ENCODE data around the gene ZNF541. TPM values are rescaled to one million over a fixed set of nuclear protein-coding genes. Genes with fewer than 3 reads are reported as not detected.
A peak's percentile ranks its signal among the peaks of the same experiment; 100 is the strongest.

ZNF541 gene
- total RNA-seq, 1 donor from 2014 or later: not detected

GRCh38 chr19:47615230-47615629 is 42.3 kb upstream of the ZNF541 start:
- Mint-ChIP-seq H3K27me3 (ENCODE audit: unreplicated experiment) (peaks cover 12% of the 10 kb centered on the region), H3K4me1 (ENCODE audit: unreplicated experiment) (peaks cover 53% of the 10 kb centered on the region), H3K36me3 (ENCODE audit: low read depth, unreplicated experiment) (peaks cover 3% of the 10 kb centered on the region), H3K4me3 (ENCODE audit: unreplicated experiment) (no peak overlapping the region), H3K27ac (ENCODE audit: unreplicated experiment) (no peak overlapping the region), H3K9me3 (ENCODE audit: unreplicated experiment) (no peaks in the 10 kb centered on the region)
- no peak for DNase-seq (ENCODE audit: low spot score)
- TF ChIP-seq, protein P1, sequence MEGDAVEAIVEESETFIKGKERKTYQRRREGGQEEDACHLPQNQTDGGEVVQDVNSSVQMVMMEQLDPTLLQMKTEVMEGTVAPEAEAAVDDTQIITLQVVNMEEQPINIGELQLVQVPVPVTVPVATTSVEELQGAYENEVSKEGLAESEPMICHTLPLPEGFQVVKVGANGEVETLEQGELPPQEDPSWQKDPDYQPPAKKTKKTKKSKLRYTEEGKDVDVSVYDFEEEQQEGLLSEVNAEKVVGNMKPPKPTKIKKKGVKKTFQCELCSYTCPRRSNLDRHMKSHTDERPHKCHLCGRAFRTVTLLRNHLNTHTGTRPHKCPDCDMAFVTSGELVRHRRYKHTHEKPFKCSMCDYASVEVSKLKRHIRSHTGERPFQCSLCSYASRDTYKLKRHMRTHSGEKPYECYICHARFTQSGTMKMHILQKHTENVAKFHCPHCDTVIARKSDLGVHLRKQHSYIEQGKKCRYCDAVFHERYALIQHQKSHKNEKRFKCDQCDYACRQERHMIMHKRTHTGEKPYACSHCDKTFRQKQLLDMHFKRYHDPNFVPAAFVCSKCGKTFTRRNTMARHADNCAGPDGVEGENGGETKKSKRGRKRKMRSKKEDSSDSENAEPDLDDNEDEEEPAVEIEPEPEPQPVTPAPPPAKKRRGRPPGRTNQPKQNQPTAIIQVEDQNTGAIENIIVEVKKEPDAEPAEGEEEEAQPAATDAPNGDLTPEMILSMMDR (IDR thresholded peaks at IDR 0.05; ENCODE audit: unreplicated experiment): no peak

DNA sequence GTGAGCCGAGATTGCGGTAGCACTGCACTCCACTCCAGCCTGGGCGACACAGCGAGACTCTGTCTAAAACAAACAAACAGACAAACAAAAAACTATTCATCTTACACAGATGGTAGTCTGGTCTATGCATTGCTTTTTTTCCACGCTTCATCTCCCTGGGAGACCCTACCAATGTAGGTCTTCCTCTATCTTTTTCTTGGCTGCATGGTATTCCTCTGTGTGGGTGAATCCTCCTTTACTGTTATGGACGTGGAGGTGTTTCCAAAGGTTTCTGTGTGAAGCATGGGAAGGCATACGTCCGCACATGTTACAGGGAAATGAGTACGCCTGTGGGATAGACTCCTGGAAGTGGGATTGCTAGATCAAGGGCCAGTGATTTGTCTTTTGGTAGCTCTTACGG is 41.6 kb upstream of the ZNF541 start:
- peaks cover 3% of the 10 kb centered on the region for H3K36me3 Mint-ChIP-seq (ENCODE audit: low read depth, unreplicated experiment)
- no peaks in the 10 kb centered on the region for H3K9me3 Mint-ChIP-seq (ENCODE audit: unreplicated experiment)
- peaks cover 47% of the 10 kb centered on the region for H3K4me1 Mint-ChIP-seq (ENCODE audit: unreplicated experiment)
- H3K27me3 Mint-ChIP-seq (ENCODE audit: unreplicated experiment): peaks cover 12% of the 10 kb centered on the region
- peak overlapping the region; percentile 97 for H3K27ac Mint-ChIP-seq (ENCODE audit: unreplicated experiment)
- DNase-seq (ENCODE audit: low spot score): no peak
- TF ChIP-seq, protein P1 (IDR thresholded peaks at IDR 0.05; ENCODE audit: unreplicated experiment): no peak
- peak overlapping the region; percentile 25 for H3K4me3 Mint-ChIP-seq (ENCODE audit: unreplicated experiment)

DNA sequence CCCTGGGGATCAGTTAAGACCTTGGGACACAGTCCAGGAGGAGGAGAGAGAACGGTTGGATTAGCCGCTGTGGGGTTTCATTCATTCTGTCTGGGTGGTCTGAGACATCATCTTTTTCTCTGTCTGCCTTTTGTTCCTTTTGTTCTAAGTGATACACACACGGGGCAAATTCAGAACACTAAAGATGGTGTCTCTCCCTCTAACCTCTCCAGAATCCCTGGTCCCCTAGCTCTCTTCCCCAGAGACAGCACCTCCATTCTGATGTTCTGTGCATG is 41.0 kb upstream of the ZNF541 start:
- DNase-seq (ENCODE audit: low spot score): no peak
- Mint-ChIP-seq H3K27me3 (ENCODE audit: unreplicated experiment) (peaks cover 13% of the 10 kb centered on the region), H3K27ac (ENCODE audit: unreplicated experiment) (peak overlapping the region; percentile 97), H3K36me3 (ENCODE audit: low read depth, unreplicated experiment) (peaks cover 3% of the 10 kb centered on the region), H3K9me3 (ENCODE audit: unreplicated experiment) (no peaks in the 10 kb centered on the region), H3K4me1 (ENCODE audit: unreplicated experiment) (peaks cover 47% of the 10 kb centered on the region), H3K4me3 (ENCODE audit: unreplicated experiment) (peak overlapping the region; percentile 63)
- TF ChIP-seq, protein P1 (IDR thresholded peaks at IDR 0.05; ENCODE audit: unreplicated experiment): no peak

- Mint-ChIP-seq H3K27me3 (ENCODE audit: unreplicated experiment) (peaks cover 13% of the 10 kb centered on the region), H3K4me1 (ENCODE audit: unreplicated experiment) (peaks cover 47% of the 10 kb centered on the region), H3K36me3 (ENCODE audit: low read depth, unreplicated experiment) (peaks cover 3% of the 10 kb centered on the region), H3K4me3 (ENCODE audit: unreplicated experiment) (peak overlapping the region; percentile 63), H3K9me3 (ENCODE audit: unreplicated experiment) (no peaks in the 10 kb centered on the region), H3K27ac (ENCODE audit: unreplicated experiment) (peak overlapping the region; percentile 97)
- TF ChIP-seq, protein P1 (IDR thresholded peaks at IDR 0.05; ENCODE audit: unreplicated experiment): no peak
- peak; percentile 67 for DNase-seq (ENCODE audit: low spot score)
Observed at GRCh38 chr19:47613165-47614020, 40.4 kb upstream of the ZNF541 start.

- H3K27ac Mint-ChIP-seq (ENCODE audit: unreplicated experiment): peak overlapping the region; percentile 87
- no peak for DNase-seq (ENCODE audit: low spot score)
- H3K4me1 Mint-ChIP-seq (ENCODE audit: unreplicated experiment): peaks cover 42% of the 10 kb centered on the region
- H3K36me3 Mint-ChIP-seq (ENCODE audit: low read depth, unreplicated experiment): peaks cover 3% of the 10 kb centered on the region
- peaks cover 17% of the 10 kb centered on the region for H3K27me3 Mint-ChIP-seq (ENCODE audit: unreplicated experiment)
- no peaks in the 10 kb centered on the region for H3K9me3 Mint-ChIP-seq (ENCODE audit: unreplicated experiment)
- H3K4me3 Mint-ChIP-seq (ENCODE audit: unreplicated experiment): peak overlapping the region; percentile 84
- TF ChIP-seq, protein P1 (IDR thresholded peaks at IDR 0.05; ENCODE audit: unreplicated experiment): no peak
Observed at GRCh38 chr19:47610902-47611301, 38.0 kb upstream of the ZNF541 start.
